Endothelial cell (in vitro differentiated cells): ENCODE measurements around the gene RNASE1. TPM values are rescaled to one million over a fixed set of nuclear protein-coding genes. Genes with fewer than 3 reads are reported as not detected.

Source experiments
- DNase-seq: peaks from one replicate; pipeline ENCODE4 v3.0.0; 2021; ENCODE audit warnings: low spot score
- H3K27ac Mint-ChIP-seq: one replicate; pipeline ENCODE4 v1.8.0; 2021; ENCODE audit warnings: mixed read lengths, inconsistent platforms; ENCODE audit not compliant: unreplicated experiment
- H3K27me3 Mint-ChIP-seq: one replicate; pipeline ENCODE4 v1.8.0; 2021; ENCODE audit warnings: mild to moderate bottlenecking, moderate library complexity, mixed read lengths, inconsistent platforms; ENCODE audit not compliant: unreplicated experiment
- H3K36me3 Mint-ChIP-seq: one replicate; pipeline ENCODE4 v1.8.0; 2021; ENCODE audit warnings: mild to moderate bottlenecking, low read depth, mixed read lengths, inconsistent platforms; ENCODE audit not compliant: unreplicated experiment
- H3K4me1 Mint-ChIP-seq: one replicate; pipeline ENCODE4 v1.8.0; 2021; ENCODE audit warnings: mild to moderate bottlenecking, mixed read lengths, inconsistent platforms; ENCODE audit not compliant: unreplicated experiment
- H3K4me3 Mint-ChIP-seq: one replicate; pipeline ENCODE4 v1.8.0; 2021; ENCODE audit warnings: mild to moderate bottlenecking, mixed read lengths, inconsistent platforms; ENCODE audit not compliant: unreplicated experiment
- H3K9me3 Mint-ChIP-seq: one replicate; pipeline ENCODE4 v1.8.0; 2021; ENCODE audit warnings: mixed read lengths, inconsistent platforms; ENCODE audit not compliant: unreplicated experiment
- CTCF ChIP-seq: fragments of 200-600 bp; sonication (generic); IDR thresholded peaks from one replicate; pipeline ENCODE4 v1.5.0; 2021; ENCODE audit warnings: antibody characterized with exemption; ENCODE audit not compliant: unreplicated experiment
- total RNA-seq: library from RNA; stranded (reverse); fragmentation: NEBNext Ultra II Directional; extraction: Animal tissue kit (Norgen Biotek cat#: 25700); gene quantifications from one replicate; pipeline ENCODE4 v1.2.1, GENCODE V29; 2021; ENCODE audit not compliant: unreplicated experiment

Gene RNASE1
- total RNA-seq, 1 donor from 2014 or later, result 31.6 TPM

GRCh38 chr14:20775043-20775442 lies 27.6 kb downstream of the RNASE1 start:
- no peak for DNase-seq
- H3K27ac Mint-ChIP-seq, result no peak overlapping the region
- no peaks in the 10 kb centered on the region for H3K9me3 Mint-ChIP-seq
- H3K36me3 Mint-ChIP-seq, result no peaks in the 10 kb centered on the region
- H3K27me3 Mint-ChIP-seq, result peaks cover 3% of the 10 kb centered on the region
- peaks cover 24% of the 10 kb centered on the region for H3K4me1 Mint-ChIP-seq
- no peak for TF ChIP-seq CTCF
- H3K4me3 Mint-ChIP-seq, result no peak overlapping the region

- Mint-ChIP-seq H3K27ac (no peak overlapping the region), H3K9me3 (no peaks in the 10 kb centered on the region), H3K36me3 (no peaks in the 10 kb centered on the region), H3K4me1 (peaks cover 22% of the 10 kb centered on the region), H3K27me3 (peaks cover 3% of the 10 kb centered on the region), H3K4me3 (no peak overlapping the region)
- no peak for DNase-seq
- TF ChIP-seq CTCF, result no peak
Measured at GRCh38 chr14:20774258-20774824, 28.3 kb downstream of the RNASE1 start.

GRCh38 chr14:20772650-20773049 lies 30.0 kb downstream of the RNASE1 start:
- no peak for TF ChIP-seq CTCF
- DNase-seq, result no peak
- no peak overlapping the region for H3K27ac Mint-ChIP-seq
- no peaks in the 10 kb centered on the region for H3K36me3 Mint-ChIP-seq
- H3K9me3 Mint-ChIP-seq, result no peaks in the 10 kb centered on the region
- no peak overlapping the region for H3K4me3 Mint-ChIP-seq
- H3K4me1 Mint-ChIP-seq, result peaks cover 36% of the 10 kb centered on the region
- peaks cover 3% of the 10 kb centered on the region for H3K27me3 Mint-ChIP-seq

- Mint-ChIP-seq H3K27me3 (peaks cover 5% of the 10 kb centered on the region), H3K27ac (no peak overlapping the region), H3K9me3 (no peaks in the 10 kb centered on the region), H3K4me3 (no peak overlapping the region), H3K4me1 (peaks cover 28% of the 10 kb centered on the region), H3K36me3 (no peaks in the 10 kb centered on the region)
- no peak for DNase-seq
- no peak for TF ChIP-seq CTCF
Measured at GRCh38 chr14:20769421-20769820, 33.2 kb downstream of the RNASE1 start.

DNA sequence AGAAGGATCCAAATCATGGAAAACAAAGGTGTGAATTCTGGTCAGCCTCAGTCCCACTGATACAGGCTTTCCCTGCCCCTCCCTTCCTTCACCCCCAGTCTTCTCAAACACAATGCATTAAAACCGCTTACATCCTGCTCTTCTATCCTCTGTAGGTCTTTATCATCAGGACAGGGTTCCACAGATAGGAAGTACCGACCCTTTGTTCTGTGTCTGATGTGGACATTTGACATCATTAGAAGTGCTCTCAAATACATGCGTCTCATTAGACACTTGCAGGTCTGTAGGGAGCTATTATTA lies 34.1 kb downstream of the RNASE1 start:
- no peak for TF ChIP-seq CTCF
- Mint-ChIP-seq H3K4me1 (peaks cover 28% of the 10 kb centered on the region), H3K36me3 (no peaks in the 10 kb centered on the region), H3K27me3 (peaks cover 6% of the 10 kb centered on the region), H3K27ac (peak overlapping the region; percentile 50), H3K4me3 (no peak overlapping the region), H3K9me3 (no peaks in the 10 kb centered on the region)
- no peak for DNase-seq
